ENCODE measurements around the gene RGS10. TPM values are rescaled to one million over a fixed set of nuclear protein-coding genes. Genes with fewer than 3 reads are reported as not detected.
"Not testable (repeated sequence)": the region's sequence is repeated elsewhere in the genome, so short reads cannot be mapped to it uniquely, and the experiment has no call there.

Gene RGS10
- total RNA-seq, 1 donor, result 35.4 TPM

GRCh38 chr10:119562097-119562496 lies 19.6 kb upstream of the RGS10 start:
- H3K4me3 ChIP-seq (ENCODE audit: low read depth, low read length), result no peak overlapping the region
- DNase-seq (ENCODE audit: low read depth), result no peak
- TF ChIP-seq CTCF (IDR thresholded peaks at IDR 0.05; ENCODE audit: insufficient read depth, low read depth, low read length), result no peak

- DNase-seq (ENCODE audit: low read depth); H3K4me3 ChIP-seq (ENCODE audit: low read depth, low read length): not testable (repeated sequence)
Measured at GRCh38 chr10:119559511-119559910, 17.0 kb upstream of the RGS10 start.

- DNase-seq (ENCODE audit: low read depth), result not testable (repeated sequence)
Measured at GRCh38 chr10:119556081-119556480, 13.6 kb upstream of the RGS10 start.

GRCh38 chr10:119555178-119555784 lies 12.8 kb upstream of the RGS10 start:
- TF ChIP-seq CTCF (IDR thresholded peaks at IDR 0.05; ENCODE audit: insufficient read depth, low read depth, low read length), result no peak
- DNase-seq (ENCODE audit: low read depth), result no peak

More at GRCh38 chr10:119556081-119556480, 13.6 kb upstream of the RGS10 start:
- H3K4me3 ChIP-seq (ENCODE audit: low read depth, low read length), result not testable (repeated sequence)

GRCh38 chr10:119550827-119551226 lies 8.3 kb upstream of the RGS10 start:
- TF ChIP-seq CTCF (IDR thresholded peaks at IDR 0.05; ENCODE audit: insufficient read depth, low read depth, low read length), result no peak
- no peak overlapping the region for H3K4me3 ChIP-seq (ENCODE audit: low read depth, low read length)
- DNase-seq (ENCODE audit: low read depth), result no peak

More at GRCh38 chr10:119555178-119555784, 12.8 kb upstream of the RGS10 start:
- H3K4me3 ChIP-seq (ENCODE audit: low read depth, low read length), result no peak overlapping the region

GRCh38 chr10:119549247-119549999 lies 6.9 kb upstream of the RGS10 start:
- no peak for DNase-seq (ENCODE audit: low read depth)
- no peak overlapping the region for H3K4me3 ChIP-seq (ENCODE audit: low read depth, low read length)
- no peak for TF ChIP-seq CTCF (IDR thresholded peaks at IDR 0.05; ENCODE audit: insufficient read depth, low read depth, low read length)

- no peak for DNase-seq (ENCODE audit: low read depth)
- no peak for TF ChIP-seq CTCF (IDR thresholded peaks at IDR 0.05; ENCODE audit: insufficient read depth, low read depth, low read length)
- no peak overlapping the region for H3K4me3 ChIP-seq (ENCODE audit: low read depth, low read length)
Measured at GRCh38 chr10:119546009-119546408, 3.5 kb upstream of the RGS10 start.

GRCh38 chr10:119545310-119545709 lies 2.8 kb upstream of the RGS10 start:
- H3K4me3 ChIP-seq (ENCODE audit: low read depth, low read length), result no peak overlapping the region
- TF ChIP-seq CTCF (IDR thresholded peaks at IDR 0.05; ENCODE audit: insufficient read depth, low read depth, low read length), result no peak
- DNase-seq (ENCODE audit: low read depth), result no peak

Data from fibroblast of villous mesenchyme (primary cell).